CD4-positive, alpha-beta T cell treated with Interleukin-6 for 4 hours (primary cell): ENCODE results near the gene LBP.
"Not testable (repeated sequence)": the region's sequence is repeated elsewhere in the genome, so short reads cannot be mapped to it uniquely, and the experiment has no call there.

ENCODE experiments used
- DNase-seq: peaks from one replicate; pipeline ENCODE4 v3.0.0-alpha.2; 2020; ENCODE audit warnings: mixed read lengths

LBP gene

DNA sequence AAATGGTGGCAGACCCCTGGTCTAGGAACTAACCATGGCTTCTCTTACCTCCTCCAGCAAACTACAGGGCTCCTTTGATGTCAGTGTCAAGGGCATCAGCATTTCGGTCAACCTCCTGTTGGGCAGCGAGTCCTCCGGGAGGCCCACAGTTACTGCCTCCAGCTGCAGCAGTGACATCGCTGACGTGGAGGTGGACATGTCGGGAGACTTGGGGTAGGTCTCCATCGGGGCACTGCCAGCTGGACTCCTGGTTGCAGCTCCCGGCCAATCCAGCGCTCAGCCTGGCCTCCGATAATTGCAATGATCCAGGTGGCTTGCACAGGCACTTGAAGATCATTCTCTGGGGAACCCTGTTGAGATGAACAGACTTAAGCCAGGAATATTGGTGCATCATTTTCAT lies 7.9 kb downstream of the LBP start:
- no peak for DNase-seq

- DNase-seq = no peak
These were observed 9.1 kb downstream of the LBP start for GRCh38 chr20:38355161-38356012.

GRCh38 chr20:38357653-38358207 lies 11.4 kb downstream of the LBP start:
- no peak for DNase-seq

DNA sequence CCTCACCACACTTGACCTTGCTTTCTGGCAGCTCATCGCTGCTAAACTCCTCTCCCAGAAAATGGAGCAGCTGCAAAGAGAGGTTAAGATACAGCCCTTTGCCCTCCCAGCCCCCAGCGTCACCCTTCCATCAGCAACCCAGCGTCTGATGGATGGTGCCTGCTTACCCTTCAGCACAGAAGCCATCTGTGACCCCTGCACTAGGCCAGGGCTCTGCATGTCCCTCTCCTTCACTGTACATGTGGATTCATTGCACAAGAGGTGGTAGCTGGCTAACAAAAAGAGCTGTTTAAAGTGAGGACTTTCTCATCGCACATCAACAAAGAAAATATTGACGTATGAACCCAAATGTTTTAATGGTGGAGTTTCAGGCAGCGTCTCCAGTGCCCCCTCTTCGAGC lies 12.3 kb downstream of the LBP start:
- no peak for DNase-seq

DNA sequence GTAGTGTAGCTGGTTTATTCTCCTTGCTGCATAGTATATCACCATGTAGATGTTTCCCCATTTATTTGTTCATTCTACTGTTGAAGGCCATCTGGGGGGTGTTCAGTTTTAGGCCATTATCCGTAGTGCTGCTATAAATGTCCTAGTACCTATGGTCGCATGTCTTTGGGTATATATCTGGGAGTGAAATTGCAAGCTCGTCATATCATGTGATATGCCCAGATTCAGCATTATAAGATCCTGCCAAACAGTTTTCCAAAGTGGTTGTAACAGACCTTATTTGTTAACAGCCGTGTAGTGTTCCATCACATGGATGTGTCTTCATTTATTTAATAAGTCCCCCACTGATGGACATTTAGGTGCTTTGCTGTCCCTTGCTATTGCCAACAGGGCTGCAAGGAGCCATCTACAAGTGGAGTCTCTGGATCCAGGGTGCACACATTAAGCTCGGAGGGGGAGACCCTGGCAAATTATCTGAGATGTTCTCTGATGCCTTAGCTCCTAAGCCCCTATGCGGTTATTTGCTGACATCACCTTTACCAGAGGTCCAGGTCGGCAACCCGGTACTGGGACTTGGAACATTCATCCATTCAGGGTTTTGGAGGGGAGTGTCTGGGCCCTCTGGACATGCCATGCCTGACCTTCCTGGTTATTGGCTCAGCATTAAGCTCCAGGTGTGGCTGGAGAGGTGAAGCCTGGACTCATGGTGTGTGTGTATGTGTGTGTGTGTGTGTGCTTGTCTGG lies 16.9 kb downstream of the LBP start:
- DNase-seq = no peak

DNA sequence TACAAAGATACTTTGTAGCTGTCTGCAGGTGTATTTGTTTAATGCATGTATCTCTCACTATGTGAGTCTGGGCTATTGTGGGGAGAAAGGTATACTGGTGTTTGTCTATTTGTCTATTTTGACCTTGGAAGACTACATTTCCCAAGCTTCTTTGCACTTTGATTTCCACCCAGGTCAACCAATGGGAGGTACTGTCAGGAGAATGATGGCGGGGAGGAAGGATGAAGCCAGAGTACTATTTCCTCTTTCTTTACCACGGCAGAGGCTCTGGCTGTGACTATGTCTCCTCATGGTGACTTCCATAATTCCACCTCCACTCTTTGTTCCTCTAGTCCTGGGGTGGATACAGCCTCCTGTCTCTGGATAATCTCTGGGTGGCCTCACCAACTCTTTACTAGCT lies 23.1 kb downstream of the LBP start:
- no peak for DNase-seq

DNA sequence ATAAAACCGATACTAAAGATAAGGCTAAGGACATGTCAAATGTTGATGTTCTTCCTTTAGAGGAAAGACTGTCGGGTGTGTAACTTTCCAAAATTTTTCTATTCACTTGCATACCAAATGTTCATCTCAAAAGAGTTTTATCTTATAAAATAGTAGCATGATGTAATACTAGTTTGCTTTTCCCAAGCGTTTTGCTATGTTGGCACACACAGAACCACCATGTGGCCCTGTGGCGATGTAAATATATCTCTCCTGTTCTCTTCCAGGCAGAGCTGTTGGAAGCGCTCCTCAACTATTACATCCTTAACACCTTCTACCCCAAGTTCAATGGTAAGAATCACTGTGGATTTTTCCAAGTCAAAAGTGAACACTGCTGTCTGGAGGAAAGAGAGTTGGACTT lies 26.5 kb downstream of the LBP start:
- DNase-seq = no peak

GRCh38 chr20:38373231-38373867 lies 27.1 kb downstream of the LBP start:
- DNase-seq = no peak

GRCh38 chr20:38373898-38374297 lies 27.6 kb downstream of the LBP start:
- no peak for DNase-seq

- no peak for DNase-seq
These were observed 30.9 kb downstream of the LBP start for GRCh38 chr20:38377039-38377685.

DNA sequence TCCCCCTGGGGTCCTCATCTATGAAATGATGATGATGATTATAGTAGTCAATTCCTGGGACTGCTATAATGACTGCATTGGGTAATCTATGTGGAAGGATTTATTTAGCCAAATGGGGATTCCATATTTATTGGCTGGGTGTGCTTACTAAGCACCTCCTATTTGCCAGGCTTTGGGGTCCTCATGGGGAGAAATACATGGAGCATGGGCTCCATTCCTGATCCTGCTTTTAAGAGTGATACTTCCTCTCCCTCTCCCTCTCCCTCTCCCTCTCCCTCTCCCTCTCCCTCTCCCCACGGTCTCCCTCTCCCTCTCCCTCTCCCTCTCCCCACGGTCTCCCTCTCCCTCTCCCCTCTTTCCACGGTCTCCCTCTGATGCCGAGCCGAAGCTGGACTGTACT lies 31.6 kb downstream of the LBP start:
- DNase-seq = not testable (repeated sequence)

- DNase-seq = no peak
These were observed 36.9 kb downstream of the LBP start for GRCh38 chr20:38383147-38383546.

- no peak for DNase-seq
These were observed 39.7 kb downstream of the LBP start for GRCh38 chr20:38386004-38386403.

- no peak for DNase-seq
These were observed 40.6 kb downstream of the LBP start for GRCh38 chr20:38386851-38387250.

GRCh38 chr20:38387953-38388352 lies 41.7 kb downstream of the LBP start:
- DNase-seq = no peak

- no peak for DNase-seq
These were observed 46.1 kb downstream of the LBP start for GRCh38 chr20:38392356-38392755.

- DNase-seq = no peak
These were observed 47.0 kb downstream of the LBP start for GRCh38 chr20:38393259-38393658.

GRCh38 chr20:38395165-38395564 lies 48.9 kb downstream of the LBP start:
- no peak for DNase-seq

DNA sequence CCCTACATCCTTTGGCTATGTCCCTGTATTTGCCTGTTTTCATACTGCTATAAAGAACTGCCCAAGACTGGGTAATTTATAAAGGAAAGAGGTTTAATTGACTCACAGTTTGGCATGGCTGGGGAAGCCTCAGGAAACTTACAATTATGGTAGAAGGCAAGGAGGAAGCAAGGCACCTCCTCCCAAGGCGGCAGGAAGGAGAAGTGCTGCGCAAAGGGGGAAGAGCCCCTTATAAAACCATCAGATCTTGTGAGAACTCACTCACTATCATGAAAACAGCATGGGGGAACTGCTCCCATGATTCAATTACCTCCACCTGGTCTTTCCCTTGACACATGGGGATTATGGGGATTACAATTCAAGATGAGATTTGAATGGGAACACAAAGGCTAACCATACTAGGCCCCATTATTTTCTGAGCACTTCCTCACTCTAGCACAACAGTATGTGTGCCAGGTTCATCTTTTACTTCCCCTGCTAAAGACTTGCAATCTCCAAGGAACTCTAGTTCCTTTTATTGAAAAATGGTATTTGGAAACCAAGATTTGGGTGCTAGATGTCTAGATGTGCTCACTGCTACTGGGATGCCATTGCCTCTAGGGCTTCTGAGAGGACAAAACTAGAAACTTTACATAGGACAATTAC lies 49.6 kb downstream of the LBP start:
- DNase-seq = not testable (repeated sequence)

DNA sequence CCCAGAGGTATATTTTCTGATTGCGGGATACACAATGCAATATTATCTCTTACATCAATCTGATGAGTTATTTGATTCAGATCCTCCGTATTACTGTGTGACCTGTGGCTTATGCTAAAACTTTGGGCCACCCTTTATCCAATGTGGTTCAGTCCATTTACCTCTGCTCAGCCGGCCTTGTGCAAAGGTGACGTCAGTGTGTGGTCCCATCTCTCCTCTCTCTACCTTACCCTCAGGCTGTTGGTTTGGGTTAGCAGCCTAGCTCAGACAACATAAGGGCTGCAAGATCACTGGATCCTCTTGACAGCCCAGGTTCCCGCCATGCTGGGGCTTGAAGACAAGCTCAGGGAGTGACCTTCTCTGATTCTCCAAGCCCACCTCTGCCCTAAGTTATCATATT lies 55.8 kb downstream of the LBP start:
- DNase-seq = no peak

- DNase-seq = no peak
These were observed 56.5 kb downstream of the LBP start for GRCh38 chr20:38402816-38403215.

- no peak for DNase-seq
These were observed 57.7 kb downstream of the LBP start for GRCh38 chr20:38404016-38404415.
